GM19455 (cell line): ENCODE data around the gene PPARD.
"Not testable (repeated sequence)": the region's sequence is repeated elsewhere in the genome, so short reads cannot be mapped to it uniquely, and the experiment has no call there.

Experiments used
- ATAC-seq: cut with Tn5 transposase; IDR thresholded peaks from one replicate; pipeline ENCODE4 v1.9.1; 2021; ENCODE audit not compliant: unreplicated experiment

PPARD gene

DNA sequence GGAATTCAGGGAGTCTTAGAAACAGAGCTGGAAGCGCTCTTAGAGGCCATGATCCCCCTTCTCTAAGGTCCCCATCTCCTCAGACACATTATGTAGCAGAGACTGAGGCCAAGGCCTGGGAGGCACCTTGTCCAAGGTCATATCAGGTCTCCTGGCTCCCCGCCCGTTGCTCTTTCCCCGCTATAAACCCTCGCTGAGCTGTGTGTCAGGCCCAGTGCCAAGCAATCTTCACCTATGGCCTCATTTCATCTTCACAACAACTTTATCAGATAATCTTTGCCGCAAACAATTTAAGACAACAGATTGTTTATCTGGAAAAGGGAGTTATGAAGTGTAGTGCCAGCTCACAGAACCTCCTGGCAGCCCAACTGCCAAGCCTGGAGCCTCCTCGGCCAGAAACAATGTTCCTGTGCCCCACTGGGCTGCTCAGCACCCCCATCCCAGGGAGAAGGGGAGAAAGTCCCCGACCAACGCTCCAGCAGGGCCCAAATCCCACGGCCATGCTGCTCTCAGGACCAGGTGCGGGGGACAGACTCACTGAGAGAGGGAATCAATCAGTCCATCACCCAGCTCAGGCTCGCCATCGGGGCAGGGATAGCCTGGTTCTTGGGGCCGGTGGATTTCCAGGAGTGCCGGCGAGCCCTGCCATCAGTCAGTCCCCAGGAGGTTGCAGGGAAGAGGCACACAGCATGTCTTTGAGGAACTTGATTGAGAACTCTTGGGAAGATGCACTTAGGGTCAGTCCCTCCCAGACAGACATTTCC, 92.9 kb downstream of the PPARD start:
- no peak for ATAC-seq

DNA sequence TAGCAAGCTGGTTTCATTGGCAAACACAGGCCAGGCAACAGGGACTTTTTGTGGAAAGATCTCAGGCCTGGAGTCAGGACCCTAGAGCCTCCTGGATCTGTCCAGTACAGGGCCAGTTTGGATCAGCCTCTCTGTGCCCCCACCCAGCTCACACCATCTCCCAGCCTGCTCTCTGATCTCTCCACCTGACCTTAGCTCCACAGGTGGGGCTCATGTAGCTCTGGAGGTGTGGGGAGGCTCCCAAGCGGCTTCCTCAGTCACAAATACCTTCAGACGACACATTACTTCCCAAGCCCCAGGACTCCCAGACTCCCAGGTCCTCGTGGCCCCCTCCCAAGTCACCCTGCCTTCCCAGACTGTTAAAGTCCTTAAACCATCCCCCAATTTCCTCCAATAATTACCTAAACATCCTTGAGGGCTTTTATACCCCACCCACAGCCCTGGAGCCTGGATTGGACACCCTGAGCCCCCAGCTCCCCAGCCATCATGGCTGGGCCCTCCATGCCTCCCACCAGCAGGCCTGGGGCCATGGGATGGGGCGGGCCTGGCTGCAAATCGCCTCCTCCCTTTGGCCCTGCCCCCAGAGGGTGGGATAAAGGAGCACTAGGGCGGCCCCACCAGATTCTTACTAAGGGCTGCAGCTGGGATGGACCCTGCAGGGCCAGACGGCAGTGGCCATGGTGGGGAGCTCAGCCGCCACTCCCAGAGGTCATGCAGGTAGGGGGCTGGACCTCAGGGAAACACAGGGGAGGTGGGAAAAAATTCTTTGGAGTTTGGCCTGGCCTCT, 93.9 kb downstream of the PPARD start:
- no peak for ATAC-seq

- ATAC-seq = not testable (repeated sequence)
These were observed 96.2 kb downstream of the PPARD start for GRCh38 chr6:35438378-35439065.

DNA sequence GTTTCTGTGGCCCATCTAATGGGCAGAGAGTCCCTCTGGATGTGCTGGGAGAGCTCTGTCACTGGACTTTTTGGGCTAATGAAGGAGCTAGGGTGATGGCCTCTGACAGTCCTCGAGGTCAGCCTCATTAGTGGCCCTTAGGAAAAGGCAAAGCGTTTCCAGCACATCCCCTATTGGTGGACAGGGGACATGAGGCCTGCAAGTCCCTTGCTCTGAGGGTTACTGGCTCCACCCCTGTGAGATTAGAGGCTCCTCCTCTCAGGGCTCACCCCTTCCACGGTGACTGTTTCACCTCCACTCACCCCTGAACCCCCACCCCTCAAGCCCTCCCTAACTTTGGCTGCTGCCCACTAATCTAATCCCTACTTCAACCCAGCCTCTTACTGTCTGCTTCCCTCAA, 97.0 kb downstream of the PPARD start:
- ATAC-seq = no peak

- ATAC-seq = no peak
These were observed 98.8 kb downstream of the PPARD start for GRCh38 chr6:35441205-35441604.

DNA sequence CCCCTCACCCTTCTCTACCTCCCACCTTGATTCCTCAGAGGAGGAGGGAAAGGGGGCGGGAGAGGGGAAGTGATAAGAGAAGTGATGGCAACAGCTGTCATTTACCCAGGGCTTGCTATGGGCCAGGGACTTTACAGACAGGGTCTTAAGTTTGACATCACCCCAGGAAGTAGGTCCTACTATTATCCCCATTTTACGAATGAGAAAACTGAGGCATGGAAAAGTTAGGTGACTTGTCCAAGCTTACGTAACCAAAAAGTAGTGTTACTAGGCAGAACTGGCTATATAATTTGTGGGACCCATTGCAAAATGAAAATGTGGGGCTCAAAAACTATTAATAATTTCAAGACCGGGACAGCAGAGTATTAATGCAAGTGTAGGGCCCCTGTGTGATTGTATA, 99.3 kb downstream of the PPARD start:
- no peak for ATAC-seq

GRCh38 chr6:35442693-35443092, 100.3 kb downstream of the PPARD start:
- no peak for ATAC-seq

- no peak for ATAC-seq
These were observed 101.1 kb downstream of the PPARD start for GRCh38 chr6:35443341-35444030.

- no peak for ATAC-seq
These were observed 103.3 kb downstream of the PPARD start for GRCh38 chr6:35445691-35446090.

DNA sequence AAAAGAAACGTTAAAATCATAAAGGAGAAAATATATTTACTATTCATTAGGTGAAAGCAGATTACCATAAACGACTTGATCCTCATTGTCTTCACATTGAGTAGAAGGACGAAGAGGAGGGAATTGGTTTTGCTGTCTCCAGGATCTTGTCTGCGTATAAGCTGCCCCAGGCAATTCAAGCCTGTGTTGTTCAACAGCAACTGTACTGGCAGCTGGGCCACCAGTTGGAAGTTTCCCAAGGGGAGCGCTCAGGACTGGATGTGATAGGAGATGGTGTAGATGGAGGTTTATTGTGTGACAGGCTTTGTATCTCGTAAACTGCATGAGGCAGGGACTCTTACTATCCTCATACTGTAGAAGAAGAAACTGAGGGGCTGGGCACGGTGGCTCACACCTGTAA, 105.8 kb downstream of the PPARD start:
- no peak for ATAC-seq

- no peak for ATAC-seq
These were observed 107.0 kb downstream of the PPARD start for GRCh38 chr6:35449287-35449881.

DNA sequence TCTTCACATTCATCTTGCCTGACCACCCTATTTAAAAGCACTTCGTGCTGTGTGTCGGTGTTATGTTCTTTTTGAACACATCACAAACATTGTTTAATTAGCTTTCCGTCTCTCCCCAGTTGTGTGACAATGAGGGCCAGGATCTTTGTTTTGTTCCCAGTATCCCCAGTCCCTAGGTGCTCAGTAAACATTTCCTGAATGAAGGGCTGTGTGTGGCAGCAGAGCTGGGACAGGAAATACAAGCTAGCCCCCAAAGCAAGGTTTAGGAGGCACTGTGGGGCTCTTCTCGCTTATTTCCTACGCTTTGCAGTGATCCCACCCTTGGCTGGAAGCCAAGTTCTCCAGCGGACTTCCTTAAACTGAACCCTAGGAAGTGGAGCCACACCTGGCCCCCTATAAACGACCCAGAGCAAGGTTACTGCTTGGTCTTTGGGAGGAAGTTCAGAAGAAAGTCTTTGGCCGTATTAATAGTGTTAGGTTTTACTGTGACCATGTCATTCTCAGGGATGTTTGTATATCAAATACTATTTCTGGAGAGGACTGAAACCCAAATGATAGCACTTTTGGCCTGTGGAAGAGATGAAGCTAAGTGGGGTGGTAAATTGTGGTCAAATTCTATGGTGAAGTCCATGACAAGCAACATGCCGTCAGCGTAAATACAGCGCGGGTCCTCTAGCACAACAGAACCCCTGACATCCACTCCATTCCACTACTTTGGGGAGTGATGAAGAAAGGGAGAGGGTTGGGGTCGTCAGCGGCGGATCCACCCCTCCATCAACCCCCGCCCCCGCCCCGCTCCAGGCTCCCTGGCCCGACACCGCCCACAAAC, 109.2 kb downstream of the PPARD start:
- no peak for ATAC-seq

DNA sequence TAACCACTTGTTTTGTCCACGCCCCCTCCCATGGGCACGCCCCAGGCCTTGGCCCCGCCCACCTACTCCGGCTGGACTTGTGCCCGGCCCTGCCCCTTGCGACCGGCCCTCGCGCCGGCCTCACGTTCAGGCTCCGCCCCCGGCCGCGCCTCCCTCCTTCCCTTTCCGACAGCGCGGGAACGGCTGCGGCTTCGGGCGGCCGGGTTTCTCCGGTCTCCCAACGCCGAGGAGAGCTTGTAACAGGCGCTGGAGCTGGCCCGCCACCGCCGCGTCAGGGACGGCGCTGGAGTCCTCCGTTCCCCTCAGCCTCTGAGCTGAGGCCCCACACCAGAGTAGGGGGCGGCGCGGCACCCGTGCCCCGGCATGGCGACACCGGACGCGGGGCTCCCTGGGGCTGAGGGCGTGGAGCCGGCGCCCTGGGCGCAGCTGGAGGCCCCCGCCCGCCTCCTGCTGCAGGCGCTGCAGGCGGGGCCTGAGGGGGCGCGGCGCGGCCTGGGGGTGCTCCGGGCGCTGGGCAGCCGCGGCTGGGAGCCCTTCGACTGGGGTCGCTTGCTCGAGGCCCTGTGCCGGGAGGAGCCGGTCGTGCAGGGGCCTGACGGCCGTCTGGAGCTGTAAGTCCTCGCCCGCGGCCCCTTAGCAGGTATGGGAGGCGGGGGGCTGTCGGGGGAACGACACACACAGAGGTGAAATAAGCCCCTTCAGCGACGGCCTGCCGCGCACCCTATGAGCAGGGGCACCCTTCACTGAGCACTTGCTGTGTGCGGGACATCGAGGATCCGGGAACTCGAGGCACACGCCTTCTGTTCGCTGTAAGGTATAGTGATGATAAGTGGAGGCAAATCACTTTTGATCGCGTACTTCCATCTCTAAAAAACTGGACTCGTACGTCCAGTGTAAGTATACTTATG, 110.1 kb downstream of the PPARD start, which contains the start of gene FANCE:
TSS of gene FANCE (plus strand) at position 156 of the 908 bp plus-strand sequence. CDS start at position 364, 208 bp downstream.
- peak; percentile 90 for ATAC-seq

GRCh38 chr6:35453236-35453635, 110.9 kb downstream of the PPARD start:
- no peak for ATAC-seq

DNA sequence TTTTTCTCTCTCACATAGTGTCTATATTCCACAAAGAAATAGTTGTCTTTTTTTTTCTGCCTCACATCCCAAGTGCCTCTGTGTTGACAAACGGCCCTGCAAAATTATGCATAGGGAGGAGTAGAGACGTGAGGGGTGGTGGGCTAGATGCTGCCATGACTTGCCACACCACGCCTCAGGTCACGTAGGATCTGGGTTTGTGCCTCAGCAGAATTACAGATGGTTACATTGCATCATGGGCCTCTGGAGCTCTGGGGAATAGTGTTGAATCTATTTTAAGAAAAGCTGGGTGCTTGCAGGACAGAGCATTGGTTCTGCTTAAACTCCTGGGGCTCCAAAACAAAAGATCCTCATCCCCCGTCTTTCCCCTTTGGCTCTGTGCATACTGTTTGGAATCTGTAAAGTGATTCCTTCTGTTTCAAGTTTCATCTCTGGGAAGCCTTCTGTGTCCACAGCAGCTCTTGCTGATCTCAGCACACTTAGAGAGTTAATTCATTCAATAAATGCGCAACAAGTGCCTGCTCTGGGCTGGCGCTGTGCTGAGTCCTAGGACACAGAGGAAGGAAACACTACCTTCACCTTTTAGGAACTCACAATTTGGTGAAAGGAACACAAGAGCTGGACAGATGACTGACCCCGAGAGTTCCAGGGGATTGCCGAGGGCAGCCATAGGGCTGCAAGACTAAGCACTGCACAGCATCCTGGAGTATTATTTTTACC, 112.2 kb downstream of the PPARD start:
- ATAC-seq = no peak

DNA sequence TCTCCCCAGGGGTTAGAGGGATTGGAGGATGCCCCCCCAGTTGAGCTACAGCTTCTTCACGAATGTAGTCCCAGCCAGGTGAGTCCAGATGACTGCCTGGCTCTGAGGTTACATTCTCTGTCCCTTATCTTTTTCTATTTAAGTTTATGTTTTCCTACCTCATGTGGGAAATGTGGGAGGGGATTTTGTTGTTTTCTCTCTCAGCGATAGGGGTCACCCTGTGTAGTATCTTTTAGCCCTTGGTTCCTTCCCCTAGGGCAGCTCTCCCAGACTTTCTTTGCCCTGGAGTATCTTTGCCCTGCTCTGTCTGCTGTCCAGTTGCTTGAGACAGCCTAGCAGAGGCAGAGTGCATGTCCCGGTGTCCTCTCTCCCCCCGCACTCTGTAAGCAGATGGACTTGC, 115.5 kb downstream of the PPARD start:
- no peak for ATAC-seq

- no peak for ATAC-seq
These were observed 118.9 kb downstream of the PPARD start for GRCh38 chr6:35461270-35461669.

DNA sequence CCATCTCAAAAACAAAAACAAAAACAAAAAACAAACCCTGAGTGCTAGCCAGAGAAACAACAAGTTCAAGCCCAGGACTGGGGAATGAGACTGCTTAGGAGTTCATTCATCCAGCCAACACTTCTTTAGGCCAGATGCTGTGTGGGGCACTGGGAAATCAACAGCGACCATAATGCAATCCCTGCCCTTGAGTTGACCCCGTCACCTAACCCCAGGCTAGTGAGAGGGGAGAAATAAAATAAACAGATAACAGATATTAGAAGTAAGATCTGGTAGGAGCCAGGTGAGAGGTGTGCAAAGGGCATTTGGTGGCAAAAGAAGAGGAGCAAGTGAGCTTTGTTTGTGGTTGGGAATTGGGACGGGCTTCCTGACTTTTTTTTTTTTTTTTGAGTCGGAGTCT, 120.9 kb downstream of the PPARD start:
- no peak for ATAC-seq
